Memory B cell (primary cell): ENCODE results near the gene SLC17A2.

Experiments used
- ATAC-seq: fragments of 150-1000 bp; cut with Tn5 transposase; 2 replicates; pipeline ENCODE4 v1.10.0; 2021; ENCODE audit warnings: low read depth, mild to moderate bottlenecking, moderate library complexity
- DNase-seq, 2 donors: peaks; one replicate each; pipeline ENCODE4 v3.0.0; 2022; ENCODE audit warnings: low spot score in 2 of 2
- H3K27ac Mint-ChIP-seq: one replicate; pipeline ENCODE4 v1.8.0; 2022; ENCODE audit warnings: mild to moderate bottlenecking, moderate library complexity, mixed read lengths
- H3K27me3 Mint-ChIP-seq: one replicate; pipeline ENCODE4 v1.8.0; 2022; ENCODE audit warnings: mixed read lengths
- H3K36me3 Mint-ChIP-seq: one replicate; pipeline ENCODE4 v1.8.0; 2022; ENCODE audit warnings: mild to moderate bottlenecking, mixed read lengths
- H3K4me1 Mint-ChIP-seq: one replicate; pipeline ENCODE4 v1.8.0; 2022; ENCODE audit warnings: mixed read lengths
- H3K4me3 Mint-ChIP-seq: one replicate; pipeline ENCODE4 v1.8.0; 2022; ENCODE audit warnings: mild to moderate bottlenecking, moderate library complexity, mixed read lengths
- H3K9me3 Mint-ChIP-seq: one replicate; pipeline ENCODE4 v1.8.0; 2022; ENCODE audit warnings: mixed read lengths

SLC17A2 gene

GRCh38 chr6:25875926-25876602 is 54.4 kb downstream of the SLC17A2 start:
- H3K36me3 Mint-ChIP-seq: no peaks in the 10 kb centered on the region
- peaks cover 12% of the 10 kb centered on the region for H3K27me3 Mint-ChIP-seq
- H3K4me3 Mint-ChIP-seq: no peak overlapping the region
- no peak for ATAC-seq
- H3K4me1 Mint-ChIP-seq: peaks cover 6% of the 10 kb centered on the region
- no peak for DNase-seq
- no peak overlapping the region for H3K27ac Mint-ChIP-seq
- H3K9me3 Mint-ChIP-seq: no peaks in the 10 kb centered on the region

GRCh38 chr6:25875563-25875905 is 55.0 kb downstream of the SLC17A2 start:
- Mint-ChIP-seq H3K9me3 (no peaks in the 10 kb centered on the region), H3K4me1 (peaks cover 6% of the 10 kb centered on the region), H3K36me3 (no peaks in the 10 kb centered on the region), H3K27ac (no peak overlapping the region), H3K4me3 (no peak overlapping the region), H3K27me3 (peaks cover 12% of the 10 kb centered on the region)
- ATAC-seq (no peak), DNase-seq (no peak)

DNA sequence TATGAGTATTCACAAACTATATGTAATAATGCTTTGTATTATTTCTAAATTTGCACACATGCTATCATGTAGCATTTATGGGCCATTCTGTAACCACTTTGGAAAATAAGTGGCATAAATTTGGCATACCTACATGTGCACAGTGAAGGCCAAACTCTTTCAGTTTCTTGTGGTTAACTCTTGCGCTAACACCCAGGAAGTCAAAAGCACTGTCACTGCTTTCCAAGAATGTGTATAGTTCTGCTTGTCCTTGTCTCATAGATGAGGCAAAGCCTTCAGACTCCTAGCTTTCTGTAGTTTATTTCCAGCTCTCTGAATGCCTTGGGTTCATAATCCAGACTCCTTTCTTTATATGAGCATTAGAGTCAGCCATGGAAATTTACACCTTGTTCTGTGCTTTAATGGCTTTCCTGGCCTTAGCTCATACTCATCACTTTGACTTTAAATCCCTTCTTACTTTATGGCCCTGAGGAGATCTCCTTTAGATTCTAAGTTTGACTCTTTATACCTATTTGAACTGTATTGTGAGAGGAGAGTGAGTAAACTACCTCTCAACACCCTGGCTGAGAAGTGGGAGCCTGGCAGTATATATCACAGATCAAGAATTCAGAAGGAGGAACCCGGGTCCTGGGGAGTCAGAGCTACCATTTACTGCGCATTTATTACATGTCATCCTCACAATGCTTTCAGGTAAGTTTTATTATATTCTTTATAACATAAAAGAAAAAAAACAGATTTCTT is 55.5 kb downstream of the SLC17A2 start:
- no peaks in the 10 kb centered on the region for H3K9me3 Mint-ChIP-seq
- H3K27ac Mint-ChIP-seq: no peak overlapping the region
- ATAC-seq (no peak), DNase-seq (no peak)
- H3K36me3 Mint-ChIP-seq: no peaks in the 10 kb centered on the region
- H3K4me3 Mint-ChIP-seq: no peak overlapping the region
- H3K27me3 Mint-ChIP-seq: peaks cover 12% of the 10 kb centered on the region
- peaks cover 6% of the 10 kb centered on the region for H3K4me1 Mint-ChIP-seq

DNA sequence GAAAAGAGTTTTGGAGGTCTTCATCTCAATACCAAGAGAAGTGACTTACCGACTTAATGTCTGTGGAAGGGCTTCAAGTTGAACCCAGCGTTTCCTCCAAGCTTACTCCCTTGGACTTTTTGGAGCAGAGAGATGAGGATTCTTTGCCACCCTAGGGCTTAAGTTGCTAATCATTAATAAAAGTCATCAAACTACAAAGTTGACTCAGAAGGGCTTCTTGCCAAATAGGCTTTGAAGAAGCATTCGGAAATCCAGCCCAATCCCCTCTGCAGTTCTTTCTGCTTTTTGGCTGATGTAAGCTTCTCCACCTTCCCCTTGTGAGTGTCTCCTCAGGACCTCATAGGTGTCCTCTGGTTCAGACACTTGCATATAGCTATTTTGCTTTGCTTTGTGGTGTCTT is 56.4 kb downstream of the SLC17A2 start, which contains the start of gene SLC17A3:
Gene SLC17A3, minus strand, starts transcription at position 126 of the 400 bp plus-strand sequence. CDS start 5,856 bp downstream, outside the sequence.
- Mint-ChIP-seq H3K36me3 (no peaks in the 10 kb centered on the region), H3K4me3 (no peak within 1 kb of the TSS), H3K9me3 (no peaks in the 10 kb centered on the region), H3K4me1 (peaks cover 6% of the 10 kb centered on the region), H3K27me3 (peaks cover 12% of the 10 kb centered on the region), H3K27ac (no peak within 1 kb of the TSS)
- ATAC-seq (no peak), DNase-seq (no peak)

DNA sequence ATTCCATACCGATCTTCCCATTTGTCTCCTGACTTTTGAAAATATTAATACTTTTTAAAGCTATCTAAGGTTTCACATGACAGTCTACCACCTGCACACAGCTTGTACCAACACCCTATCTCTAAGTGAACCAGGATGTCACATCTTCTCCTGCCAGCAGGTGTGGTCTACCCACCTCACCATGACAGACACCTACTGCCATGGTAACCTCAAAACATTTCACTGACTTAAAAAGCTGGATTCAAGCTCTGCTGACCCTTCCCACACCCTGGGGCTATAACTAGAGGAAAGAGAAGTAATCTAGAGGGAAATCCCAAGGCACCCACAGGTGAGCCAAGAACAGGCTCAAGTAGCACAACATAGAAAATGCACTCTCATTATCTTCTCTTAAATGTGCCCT is 57.7 kb downstream of the SLC17A2 start:
- peak; percentile 43 for ATAC-seq
- Mint-ChIP-seq H3K9me3 (no peaks in the 10 kb centered on the region), H3K36me3 (no peaks in the 10 kb centered on the region), H3K27ac (no peak overlapping the region), H3K4me1 (peaks cover 6% of the 10 kb centered on the region), H3K27me3 (peaks cover 9% of the 10 kb centered on the region), H3K4me3 (no peak overlapping the region)
- DNase-seq: no peak

DNA sequence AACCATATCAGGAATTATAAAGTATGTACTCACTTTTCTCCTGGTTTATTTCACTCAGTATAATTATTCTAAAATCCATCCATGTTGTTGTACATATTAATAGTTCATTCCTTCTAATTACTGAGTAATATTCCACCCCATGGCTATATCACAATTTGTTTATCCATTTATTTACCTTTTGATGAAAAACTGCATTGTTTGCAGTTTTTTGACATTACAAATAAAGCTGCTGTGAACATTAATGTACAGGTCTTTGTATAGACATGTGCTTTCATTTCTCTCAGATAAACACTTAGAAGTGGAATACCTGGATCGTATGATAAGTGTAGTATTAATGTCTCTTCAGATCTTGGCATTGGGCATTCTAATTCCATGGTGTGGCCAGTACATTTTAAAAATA is 60.7 kb downstream of the SLC17A2 start:
- Mint-ChIP-seq H3K27me3 (peaks cover 2% of the 10 kb centered on the region), H3K36me3 (no peaks in the 10 kb centered on the region), H3K4me1 (peaks cover 6% of the 10 kb centered on the region), H3K9me3 (no peaks in the 10 kb centered on the region), H3K27ac (no peak overlapping the region), H3K4me3 (no peak overlapping the region)
- ATAC-seq: no peak
- no peak for DNase-seq

DNA sequence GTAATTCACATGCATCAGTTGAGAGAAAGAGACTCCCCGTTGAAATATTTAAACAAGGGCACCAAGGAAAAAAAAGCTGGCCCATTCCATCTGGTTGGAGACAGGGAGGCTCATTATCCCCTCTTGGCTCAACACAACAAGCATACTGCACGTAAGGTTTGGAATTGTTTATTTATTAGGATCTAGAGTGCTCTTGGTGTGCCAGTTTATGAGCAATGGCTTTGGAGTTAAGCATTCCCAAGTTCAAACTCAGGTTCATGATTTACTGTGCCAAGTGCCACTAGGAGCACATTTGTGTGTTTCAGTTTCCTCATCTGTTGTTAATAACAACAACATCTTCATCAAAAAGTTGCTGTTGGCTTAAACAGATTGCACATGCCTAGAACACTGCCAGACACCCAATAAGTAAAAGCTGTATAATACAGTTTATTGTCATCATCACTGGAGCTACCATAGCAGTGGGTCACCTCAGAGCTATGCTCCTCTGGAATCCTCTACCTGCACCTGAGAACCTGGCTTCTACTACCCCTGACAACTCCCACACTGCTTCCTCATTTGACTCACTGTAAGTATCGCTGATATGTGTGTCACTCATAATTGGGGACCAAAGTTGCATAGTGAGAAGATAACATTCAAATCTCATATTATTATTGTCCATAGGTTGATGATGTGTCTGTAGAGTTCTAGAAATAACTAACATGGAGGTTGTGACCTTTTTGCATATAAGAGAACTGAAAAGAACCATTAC is 61.9 kb downstream of the SLC17A2 start:
- Mint-ChIP-seq H3K9me3 (no peaks in the 10 kb centered on the region), H3K4me3 (no peak overlapping the region), H3K27ac (no peak overlapping the region), H3K27me3 (peaks cover 9% of the 10 kb centered on the region), H3K36me3 (no peaks in the 10 kb centered on the region), H3K4me1 (peaks cover 6% of the 10 kb centered on the region)
- DNase-seq: no peak
- ATAC-seq: no peak

DNA sequence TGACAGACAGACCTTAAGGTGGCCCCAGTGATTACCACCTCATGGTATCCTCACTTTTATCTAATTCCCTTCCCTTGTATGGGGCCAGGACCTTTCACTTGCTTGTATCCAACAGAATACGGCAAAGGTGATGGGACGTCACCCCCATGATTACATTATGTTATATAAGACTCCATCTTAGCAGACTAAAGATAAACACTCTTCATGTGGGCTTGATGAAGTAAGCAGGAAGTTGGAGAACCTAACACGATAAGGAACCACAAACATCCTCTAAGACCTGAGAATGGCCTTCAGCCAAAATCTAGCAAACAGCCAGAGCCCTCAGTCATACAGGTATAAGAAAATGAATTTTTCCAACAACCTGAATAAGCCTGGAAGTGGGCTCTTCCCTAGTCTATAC is 64.5 kb downstream of the SLC17A2 start:
- ATAC-seq (no peak), DNase-seq (no peak)
- H3K27ac Mint-ChIP-seq: no peak overlapping the region
- H3K36me3 Mint-ChIP-seq: no peaks in the 10 kb centered on the region
- no peaks in the 10 kb centered on the region for H3K9me3 Mint-ChIP-seq
- H3K27me3 Mint-ChIP-seq: peaks cover 9% of the 10 kb centered on the region
- H3K4me3 Mint-ChIP-seq: no peak overlapping the region
- H3K4me1 Mint-ChIP-seq: no peaks in the 10 kb centered on the region

- no peaks in the 10 kb centered on the region for H3K36me3 Mint-ChIP-seq
- no peaks in the 10 kb centered on the region for H3K9me3 Mint-ChIP-seq
- ATAC-seq: no peak
- H3K27ac Mint-ChIP-seq: no peak overlapping the region
- H3K4me1 Mint-ChIP-seq: no peaks in the 10 kb centered on the region
- H3K27me3 Mint-ChIP-seq: peaks cover 14% of the 10 kb centered on the region
- H3K4me3 Mint-ChIP-seq: no peak overlapping the region
- no peak for DNase-seq
Measured at GRCh38 chr6:25863360-25863759, 67.1 kb downstream of the SLC17A2 start.
